ENCODE data around the gene CPPED1.

DNA sequence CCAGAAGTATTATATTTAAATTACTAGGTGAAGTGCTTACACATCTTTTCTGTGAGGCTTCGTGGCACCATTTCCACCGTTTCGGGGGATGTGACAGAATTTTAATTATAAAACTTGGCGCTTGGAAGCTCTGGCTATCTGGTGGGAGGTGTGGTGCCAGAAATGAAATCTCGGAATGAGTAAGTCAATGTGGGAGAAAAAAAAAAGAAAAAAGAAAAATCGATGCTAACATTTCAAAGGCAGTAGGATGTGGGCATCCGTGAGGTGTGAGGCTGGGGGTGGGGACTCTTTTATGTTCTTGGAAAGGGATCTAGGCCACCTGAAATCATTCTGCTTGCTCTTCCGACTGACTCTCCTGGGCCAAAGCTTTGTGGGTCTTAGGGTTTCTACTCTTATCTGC lies 21.9 kb downstream of the CPPED1 start:
- TF ChIP-seq, protein P1, sequence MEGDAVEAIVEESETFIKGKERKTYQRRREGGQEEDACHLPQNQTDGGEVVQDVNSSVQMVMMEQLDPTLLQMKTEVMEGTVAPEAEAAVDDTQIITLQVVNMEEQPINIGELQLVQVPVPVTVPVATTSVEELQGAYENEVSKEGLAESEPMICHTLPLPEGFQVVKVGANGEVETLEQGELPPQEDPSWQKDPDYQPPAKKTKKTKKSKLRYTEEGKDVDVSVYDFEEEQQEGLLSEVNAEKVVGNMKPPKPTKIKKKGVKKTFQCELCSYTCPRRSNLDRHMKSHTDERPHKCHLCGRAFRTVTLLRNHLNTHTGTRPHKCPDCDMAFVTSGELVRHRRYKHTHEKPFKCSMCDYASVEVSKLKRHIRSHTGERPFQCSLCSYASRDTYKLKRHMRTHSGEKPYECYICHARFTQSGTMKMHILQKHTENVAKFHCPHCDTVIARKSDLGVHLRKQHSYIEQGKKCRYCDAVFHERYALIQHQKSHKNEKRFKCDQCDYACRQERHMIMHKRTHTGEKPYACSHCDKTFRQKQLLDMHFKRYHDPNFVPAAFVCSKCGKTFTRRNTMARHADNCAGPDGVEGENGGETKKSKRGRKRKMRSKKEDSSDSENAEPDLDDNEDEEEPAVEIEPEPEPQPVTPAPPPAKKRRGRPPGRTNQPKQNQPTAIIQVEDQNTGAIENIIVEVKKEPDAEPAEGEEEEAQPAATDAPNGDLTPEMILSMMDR (IDR thresholded peaks at IDR 0.05 in 2 of 3, conservative IDR thresholded peaks at IDR 0.05 in 1 of 3; ENCODE audit: borderline replicate concordance in 1 of 3, insufficient read depth in 1 of 3, low read depth in 2 of 3, low read length in 2 of 3) = no peak
- TF ChIP-seq SP1 (IDR thresholded peaks at IDR 0.05; ENCODE audit: low read depth) = no peak
- no peak for TF ChIP-seq ZNF274 (IDR thresholded peaks at IDR 0.05; ENCODE audit: low read depth, low read length)
- TF ChIP-seq SIN3A (IDR thresholded peaks at IDR 0.05; ENCODE audit: low read depth) = no peak
- no peak for TF ChIP-seq POLR2A (IDR thresholded peaks at IDR 0.05; ENCODE audit: borderline replicate concordance, extremely low read depth, insufficient read depth, insufficient read length)
- TF ChIP-seq POLR2AphosphoS5 (IDR thresholded peaks at IDR 0.05; ENCODE audit: low read depth, low read length) = no peak
